ENCODE data around the gene NRG3.
A peak's percentile ranks its signal among the peaks of the same experiment; 100 is the strongest.

Gene NRG3

DNA sequence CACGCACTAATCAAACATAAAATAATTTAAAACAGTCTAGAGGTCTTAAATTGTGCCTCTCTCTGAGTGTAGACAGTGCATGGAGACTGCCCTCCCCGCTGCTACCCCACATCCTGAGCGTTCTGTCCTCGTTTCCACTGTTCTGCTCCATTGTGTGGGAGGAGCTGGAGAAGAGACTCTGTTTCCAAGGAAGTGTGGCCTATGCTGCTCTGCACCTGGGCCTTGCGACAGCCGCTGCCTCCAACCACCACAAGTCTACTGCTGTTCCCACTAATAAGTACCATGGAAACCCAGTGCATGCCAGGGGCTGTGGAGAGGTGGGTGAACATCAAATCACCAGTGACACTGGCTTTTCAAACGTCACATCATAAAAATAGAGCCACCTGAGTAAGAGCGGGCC lies 19.6 kb downstream of the NRG3 start:
- in situ Hi-C loops (cut with HindIII; ENCODE audit: low pct_unique_long_range_greater_than_20kb, low sequenced_read_pairs): no loop called here
- TF ChIP-seq JUND (IDR thresholded peaks at IDR 0.05; ENCODE audit: low read depth): no peak
- no peak for DNase-seq (ENCODE audit: low read depth in 1 of 2, low spot score in 1 of 2)

- peak in 1 of 2 experiments; percentile 16 for DNase-seq (ENCODE audit: low read depth in 1 of 2, low spot score in 1 of 2)
- no peak for TF ChIP-seq JUND (IDR thresholded peaks at IDR 0.05; ENCODE audit: low read depth)
- in situ Hi-C loops (cut with HindIII; ENCODE audit: low pct_unique_long_range_greater_than_20kb, low sequenced_read_pairs): no loop called here
These were observed 23.5 kb downstream of the NRG3 start for GRCh38 chr10:81898518-81898917.

GRCh38 chr10:81900989-81901388 lies 26.0 kb downstream of the NRG3 start:
- no peak for TF ChIP-seq JUND (IDR thresholded peaks at IDR 0.05; ENCODE audit: low read depth)
- no peak for DNase-seq (ENCODE audit: low read depth in 1 of 2, low spot score in 1 of 2)
- in situ Hi-C loops (cut with HindIII; ENCODE audit: low pct_unique_long_range_greater_than_20kb, low sequenced_read_pairs): no loop called here

- DNase-seq (ENCODE audit: low read depth in 1 of 2, low spot score in 1 of 2): no peak
- in situ Hi-C loops (cut with HindIII; ENCODE audit: low pct_unique_long_range_greater_than_20kb, low sequenced_read_pairs): no loop called here
- no peak for TF ChIP-seq JUND (IDR thresholded peaks at IDR 0.05; ENCODE audit: low read depth)
These were observed 28.5 kb downstream of the NRG3 start for GRCh38 chr10:81903472-81903871.

DNA sequence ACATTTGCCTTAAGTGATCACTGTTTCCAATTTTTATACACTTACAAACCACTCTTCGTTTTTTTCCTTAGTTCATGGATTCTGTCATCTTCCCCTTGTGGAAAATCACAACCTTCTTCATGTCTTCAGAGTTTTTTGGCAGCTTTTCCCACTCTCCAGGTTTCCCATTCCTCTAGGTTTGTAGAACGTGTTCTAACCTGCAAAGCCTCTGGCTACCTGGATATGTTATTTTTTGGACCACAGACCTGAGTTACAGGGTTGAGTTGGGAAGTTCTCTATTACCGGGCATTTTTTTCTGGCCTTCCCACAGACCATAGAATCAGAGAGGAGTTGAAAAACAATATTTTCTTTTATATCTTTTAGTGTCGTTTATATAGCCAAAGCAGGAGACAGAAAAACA lies 30.2 kb downstream of the NRG3 start:
- DNase-seq (ENCODE audit: low read depth in 1 of 2, low spot score in 1 of 2): peak in 1 of 2 experiments; percentile 62
- no peak for TF ChIP-seq JUND (IDR thresholded peaks at IDR 0.05; ENCODE audit: low read depth)
- in situ Hi-C loops (cut with HindIII; ENCODE audit: low pct_unique_long_range_greater_than_20kb, low sequenced_read_pairs): no loop called here

DNA sequence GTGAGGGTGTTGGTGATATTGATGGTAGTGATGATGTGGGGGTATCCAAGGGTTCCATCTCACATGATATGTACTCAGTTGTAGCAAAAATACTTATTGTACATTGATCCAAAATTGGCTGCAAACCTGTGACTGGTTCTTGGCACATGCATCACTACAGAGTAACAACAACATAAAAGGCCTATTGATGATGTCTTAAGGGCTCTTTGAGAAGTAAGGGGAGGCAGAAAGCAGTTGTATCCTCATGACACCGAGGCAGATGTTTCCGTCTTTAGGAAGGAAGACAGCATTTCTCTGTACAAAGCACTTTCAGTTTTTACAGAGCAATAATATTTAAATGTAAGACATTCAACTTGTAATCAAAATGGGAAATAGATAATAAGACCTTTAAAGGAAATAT lies 34.5 kb downstream of the NRG3 start:
- in situ Hi-C loops (cut with HindIII; ENCODE audit: low pct_unique_long_range_greater_than_20kb, low sequenced_read_pairs): no loop called here
- DNase-seq (ENCODE audit: low read depth in 1 of 2, low spot score in 1 of 2): no peak
- TF ChIP-seq JUND (IDR thresholded peaks at IDR 0.05; ENCODE audit: low read depth): no peak

GRCh38 chr10:81911328-81911727 lies 36.3 kb downstream of the NRG3 start:
- DNase-seq (ENCODE audit: low read depth in 1 of 2, low spot score in 1 of 2): no peak
- no peak for TF ChIP-seq JUND (IDR thresholded peaks at IDR 0.05; ENCODE audit: low read depth)
- in situ Hi-C loops (cut with HindIII; ENCODE audit: low pct_unique_long_range_greater_than_20kb, low sequenced_read_pairs): no loop called here

DNA sequence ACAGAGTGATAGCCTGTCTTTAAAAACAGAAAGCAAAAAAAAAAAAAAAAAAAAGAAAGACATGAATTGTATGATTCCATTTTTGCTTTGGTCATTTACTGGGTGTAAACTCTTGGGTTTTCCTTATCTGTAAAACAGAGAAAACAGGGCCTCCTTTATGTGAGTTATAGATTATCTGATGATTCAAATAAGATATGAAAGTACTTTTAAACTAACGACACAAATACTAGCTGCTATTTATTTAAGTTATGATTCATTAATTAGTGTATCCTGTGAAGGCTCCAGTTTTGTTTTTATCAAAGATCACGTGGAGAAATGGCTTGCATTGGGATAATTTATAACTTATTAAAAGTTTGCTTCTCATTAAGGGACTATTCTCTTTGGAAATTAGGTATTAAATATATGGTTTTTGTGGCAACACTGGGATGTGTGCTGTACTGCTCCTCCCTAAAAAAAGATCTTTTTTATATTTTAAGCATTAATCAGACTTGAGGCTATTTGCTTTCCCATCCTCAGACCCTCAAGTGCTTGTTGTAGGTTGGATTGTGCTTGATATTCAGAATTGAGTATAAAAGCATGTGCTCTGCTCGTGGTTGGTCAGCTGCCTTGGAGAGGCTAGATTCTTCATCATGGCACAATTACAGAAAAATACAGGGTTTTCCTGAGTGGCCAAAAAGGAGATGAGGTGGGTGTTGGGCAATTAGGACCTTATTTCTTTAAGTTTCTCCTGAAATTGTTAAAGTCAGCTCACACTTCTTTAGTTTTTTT lies 39.9 kb downstream of the NRG3 start:
- DNase-seq (ENCODE audit: low read depth in 1 of 2, low spot score in 1 of 2): no peak
- TF ChIP-seq JUND (IDR thresholded peaks at IDR 0.05; ENCODE audit: low read depth): no peak
- in situ Hi-C loops (cut with HindIII; ENCODE audit: low pct_unique_long_range_greater_than_20kb, low sequenced_read_pairs): no loop called here

- TF ChIP-seq JUND (IDR thresholded peaks at IDR 0.05; ENCODE audit: low read depth): no peak
- in situ Hi-C loops (cut with HindIII; ENCODE audit: low pct_unique_long_range_greater_than_20kb, low sequenced_read_pairs): no loop called here
- no peak for DNase-seq (ENCODE audit: low read depth in 1 of 2, low spot score in 1 of 2)
These were observed 40.5 kb downstream of the NRG3 start for GRCh38 chr10:81915504-81915897.

- in situ Hi-C loops (cut with HindIII; ENCODE audit: low pct_unique_long_range_greater_than_20kb, low sequenced_read_pairs): no loop called here
These were observed 42.7 kb downstream of the NRG3 start for GRCh38 chr10:81917666-81918065.

DNA sequence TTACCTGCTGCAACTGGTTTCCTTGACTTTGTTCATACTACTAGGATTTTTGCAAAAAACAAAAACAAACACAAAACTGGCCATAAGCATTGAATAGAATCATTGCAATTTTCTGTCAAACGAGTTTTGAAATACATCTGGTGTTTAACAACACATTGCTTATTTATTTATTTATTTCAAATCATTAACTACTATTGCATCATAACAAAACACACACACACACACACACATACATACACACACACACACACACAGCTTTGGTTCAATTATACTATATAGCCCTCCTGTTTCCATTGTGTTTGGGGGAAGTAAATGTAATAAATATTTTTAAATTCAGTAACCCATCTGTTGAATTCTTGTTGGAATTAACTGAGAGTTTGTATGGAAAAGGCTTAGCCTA lies 43.8 kb downstream of the NRG3 start:
- no peak for DNase-seq (ENCODE audit: low read depth in 1 of 2, low spot score in 1 of 2)
- in situ Hi-C loops (cut with HindIII; ENCODE audit: low pct_unique_long_range_greater_than_20kb, low sequenced_read_pairs): no loop called here
- TF ChIP-seq JUND (IDR thresholded peaks at IDR 0.05; ENCODE audit: low read depth): no peak

More at GRCh38 chr10:81917666-81918065, 42.7 kb downstream of the NRG3 start:
- no peak for TF ChIP-seq JUND (IDR thresholded peaks at IDR 0.05; ENCODE audit: low read depth)
- no peak for DNase-seq (ENCODE audit: low read depth in 1 of 2, low spot score in 1 of 2)

DNA sequence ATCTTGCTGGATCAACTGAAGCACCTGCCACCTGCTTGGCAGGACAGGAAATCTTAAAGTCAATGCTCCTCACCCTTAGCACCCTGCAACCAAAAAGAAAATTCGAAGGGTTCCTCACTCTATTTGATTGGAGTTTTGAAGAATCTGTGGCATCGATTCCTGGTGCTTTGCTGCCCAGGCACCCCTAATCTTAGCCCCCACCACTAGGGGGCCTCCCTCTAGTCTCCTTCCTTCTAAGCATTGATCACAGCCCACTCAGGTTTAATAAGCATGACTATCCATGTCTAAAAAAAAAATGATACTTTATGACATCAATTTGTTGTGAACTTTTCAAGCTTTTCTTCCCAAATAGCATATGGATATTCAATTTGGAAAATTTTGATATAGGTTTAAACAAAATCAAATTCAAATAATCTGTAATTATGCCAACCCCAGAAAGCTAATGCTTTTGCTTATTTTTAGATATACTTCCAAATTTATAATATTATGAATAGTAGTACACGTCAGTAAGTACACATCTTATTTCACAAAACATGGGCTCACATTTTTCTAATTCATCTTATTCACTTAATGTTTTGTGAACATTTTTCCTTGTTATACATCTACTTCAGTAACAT lies 45.3 kb downstream of the NRG3 start:
- no peak for TF ChIP-seq JUND (IDR thresholded peaks at IDR 0.05; ENCODE audit: low read depth)
- DNase-seq (ENCODE audit: low read depth in 1 of 2, low spot score in 1 of 2): peak; percentile 18 to 48
- in situ Hi-C loops (cut with HindIII; ENCODE audit: low pct_unique_long_range_greater_than_20kb, low sequenced_read_pairs): no loop called here

- TF ChIP-seq JUND (IDR thresholded peaks at IDR 0.05; ENCODE audit: low read depth): no peak
- DNase-seq (ENCODE audit: low read depth in 1 of 2, low spot score in 1 of 2): no peak
- in situ Hi-C loops (cut with HindIII; ENCODE audit: low pct_unique_long_range_greater_than_20kb, low sequenced_read_pairs): no loop called here
These were observed 53.1 kb downstream of the NRG3 start for GRCh38 chr10:81928119-81928518.

Data from T47D (cell line).